Measurements from ENCODE around the gene FAM98B. TPM values are rescaled to one million over a fixed set of nuclear protein-coding genes. Genes with fewer than 3 reads are reported as not detected.

The FAM98B gene
- total RNA-seq, 1 experiment from 2014 or later, result 50.0 TPM

GRCh38 chr15:38506997-38507396, 53.1 kb downstream of the FAM98B start:
- no peaks in the 10 kb centered on the region; a peak in 1 of 7 replicates for H3K36me3 Mint-ChIP-seq (ENCODE audit: insufficient read depth in 1 of 3, low read depth in 3 of 3)
- no peak overlapping the region for H3T11ph ChIP-seq (ENCODE audit: low read length)
- H3K23ac ChIP-seq (ENCODE audit: insufficient read length, low read depth, low read length), result no peak overlapping the region
- H4K20me1 ChIP-seq (ENCODE audit: control insufficient read depth, insufficient read depth, insufficient read length), result no peaks in the 10 kb centered on the region
- no peak overlapping the region for H3K9ac ChIP-seq (ENCODE audit: extremely low read depth, insufficient read length, low read length)
- H3K23me2 ChIP-seq (ENCODE audit: insufficient read length, low read depth, low read length, poor library complexity, severe bottlenecking), result no peaks in the 10 kb centered on the region
- no peak overlapping the region for H2BK120ac ChIP-seq (ENCODE audit: low read depth, low read length, poor library complexity, severe bottlenecking)
- H3K4me2 ChIP-seq (ENCODE audit: insufficient read depth, insufficient read length, low read length), result no peak overlapping the region
- H3K4me1 ChIP-seq (ENCODE audit: insufficient read depth, low read length), result peaks cover 2% of the 10 kb centered on the region; the same call in 1 of the 2 replicates
- no peaks in the 10 kb centered on the region for H3K27me3 ChIP-seq (ENCODE audit: insufficient read depth, low read length)
- no peak for TF ChIP-seq CTCF (conservative IDR thresholded peaks at IDR 0.05)
- no peak overlapping the region for H3K56ac ChIP-seq (ENCODE audit: insufficient read length, low read depth, low read length)
- H3K79me1 ChIP-seq (ENCODE audit: insufficient read depth, low read depth, low read length, poor library complexity, severe bottlenecking), result no peaks in the 10 kb centered on the region
- H3K27ac ChIP-seq (ENCODE audit: insufficient read length, low read depth, low read length), result no peak overlapping the region
- no peaks in the 10 kb centered on the region for H3K27me3 Mint-ChIP-seq (ENCODE audit: low read depth)
- no peak overlapping the region for H2AK5ac ChIP-seq (ENCODE audit: insufficient read length, low read length)
- no peak overlapping the region for H2BK12ac ChIP-seq (ENCODE audit: insufficient read length, low read depth, low read length)
- H3K4me1 Mint-ChIP-seq, result peaks cover 6% of the 10 kb centered on the region in 2 experiments; a peak in 2 of 4 replicates
- H2BK15ac ChIP-seq (ENCODE audit: low read depth, low read length), result no peak overlapping the region
- no peak overlapping the region for H4K5ac ChIP-seq (ENCODE audit: insufficient read length, low read depth, low read length)
- no peak overlapping the region for H3K14ac ChIP-seq (ENCODE audit: insufficient read depth, low read length)
- no peak for DNase-seq
- H3K27ac Mint-ChIP-seq, result no peak overlapping the region; a peak in 1 of 7 replicates
- H3K4ac ChIP-seq (ENCODE audit: low read depth, low read length), result no peak overlapping the region
- H3K4me3 Mint-ChIP-seq, result no peak overlapping the region
- no peak overlapping the region for H4K91ac ChIP-seq (ENCODE audit: insufficient read length, low read depth, low read length)
- no peak overlapping the region for H2BK20ac ChIP-seq (ENCODE audit: low read depth, low read length, poor library complexity, severe bottlenecking)
- no CpG with 5 or more reads among the region's 4 CpGs for WGBS (ENCODE audit: extremely low coverage, insufficient read length, low lambda C conversion rate)
- H4K8ac ChIP-seq (replicated peaks; ENCODE audit: insufficient read length, low read depth, low read length), result no peak overlapping the region
- H3K79me2 ChIP-seq (ENCODE audit: insufficient read depth, low read length), result no peaks in the 10 kb centered on the region
- no peak overlapping the region for H2BK5ac ChIP-seq (ENCODE audit: insufficient read length, low read length)
- no peaks in the 10 kb centered on the region for H3K9me3 ChIP-seq (ENCODE audit: control insufficient read depth, low read depth, low read length)
- H3K18ac ChIP-seq (ENCODE audit: insufficient read length, low read depth, low read length), result no peak overlapping the region
- no peaks in the 10 kb centered on the region for H3K9me3 Mint-ChIP-seq
- H2AFZ ChIP-seq (ENCODE audit: low read length), result no peak overlapping the region

All from H9 (cell line).